22Rv1 (cell line): ENCODE data around the gene DIAPH2.

ENCODE experiments used
- ZFX ChIP-seq: fragments of 450-650 bp; IDR thresholded peaks from 2 replicates; pipeline ENCODE4 v1.6.1; 2017; ENCODE audit warnings: antibody characterized with exemption, borderline replicate concordance
- TF ChIP-seq, protein P1 (sequence below): fragments of 450-650 bp; IDR thresholded peaks from 2 replicates; pipeline ENCODE4 v1.5.1; 2017; ENCODE audit warnings: mild to moderate bottlenecking

- TF ChIP-seq, protein P1, sequence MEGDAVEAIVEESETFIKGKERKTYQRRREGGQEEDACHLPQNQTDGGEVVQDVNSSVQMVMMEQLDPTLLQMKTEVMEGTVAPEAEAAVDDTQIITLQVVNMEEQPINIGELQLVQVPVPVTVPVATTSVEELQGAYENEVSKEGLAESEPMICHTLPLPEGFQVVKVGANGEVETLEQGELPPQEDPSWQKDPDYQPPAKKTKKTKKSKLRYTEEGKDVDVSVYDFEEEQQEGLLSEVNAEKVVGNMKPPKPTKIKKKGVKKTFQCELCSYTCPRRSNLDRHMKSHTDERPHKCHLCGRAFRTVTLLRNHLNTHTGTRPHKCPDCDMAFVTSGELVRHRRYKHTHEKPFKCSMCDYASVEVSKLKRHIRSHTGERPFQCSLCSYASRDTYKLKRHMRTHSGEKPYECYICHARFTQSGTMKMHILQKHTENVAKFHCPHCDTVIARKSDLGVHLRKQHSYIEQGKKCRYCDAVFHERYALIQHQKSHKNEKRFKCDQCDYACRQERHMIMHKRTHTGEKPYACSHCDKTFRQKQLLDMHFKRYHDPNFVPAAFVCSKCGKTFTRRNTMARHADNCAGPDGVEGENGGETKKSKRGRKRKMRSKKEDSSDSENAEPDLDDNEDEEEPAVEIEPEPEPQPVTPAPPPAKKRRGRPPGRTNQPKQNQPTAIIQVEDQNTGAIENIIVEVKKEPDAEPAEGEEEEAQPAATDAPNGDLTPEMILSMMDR = no peak
- no peak for TF ChIP-seq ZFX
These were observed 681.6 kb downstream of the DIAPH2 start for GRCh38 chrX:97366237-97366636.
